ENCODE measurements around the gene PITPNM3. TPM values are rescaled to one million over a fixed set of nuclear protein-coding genes. Genes with fewer than 3 reads are reported as not detected.

Gene PITPNM3
- total RNA-seq, 1 donor from 2014 or later: 2.2 TPM

GRCh38 chr17:6446516-6447100 is 109.7 kb downstream of the PITPNM3 start:
- TF ChIP-seq CTCF (IDR thresholded peaks at IDR 0.05; ENCODE audit: insufficient read depth, low read length, poor library complexity, severe bottlenecking): no peak
- H3K4me3 ChIP-seq (ENCODE audit: low read depth, low read length): no peak overlapping the region
- no peak for DNase-seq (ENCODE audit: low read depth)
- no peaks in the 10 kb centered on the region for H3K27me3 ChIP-seq (ENCODE audit: control insufficient read depth, insufficient read depth, low read length)
- H3K36me3 ChIP-seq (ENCODE audit: control insufficient read depth, insufficient read depth, low read length): peaks cover 2% of the 10 kb centered on the region

GRCh38 chr17:6444571-6445335 is 111.6 kb downstream of the PITPNM3 start:
- H3K36me3 ChIP-seq (ENCODE audit: control insufficient read depth, insufficient read depth, low read length): peaks cover 2% of the 10 kb centered on the region
- H3K27me3 ChIP-seq (ENCODE audit: control insufficient read depth, insufficient read depth, low read length): no peaks in the 10 kb centered on the region
- no peak for DNase-seq (ENCODE audit: low read depth)
- TF ChIP-seq CTCF (IDR thresholded peaks at IDR 0.05; ENCODE audit: insufficient read depth, low read length, poor library complexity, severe bottlenecking): no peak
- peak overlapping the region; percentile 57 for H3K4me3 ChIP-seq (ENCODE audit: low read depth, low read length)

GRCh38 chr17:6443692-6444570 is 112.4 kb downstream of the PITPNM3 start, which contains the start of gene PIMREG:
TSS of gene PIMREG (plus strand) at chr17:6444455. CDS start at chr17:6445111, 656 bp downstream.
- peak; percentile 63 for DNase-seq (ENCODE audit: low read depth)

GRCh38 chr17:6442775-6443174 is 113.6 kb downstream of the PITPNM3 start:
- H3K27me3 ChIP-seq (ENCODE audit: control insufficient read depth, insufficient read depth, low read length): no peaks in the 10 kb centered on the region
- no peak for DNase-seq (ENCODE audit: low read depth)
- no peak for TF ChIP-seq CTCF (IDR thresholded peaks at IDR 0.05; ENCODE audit: insufficient read depth, low read length, poor library complexity, severe bottlenecking)

More at GRCh38 chr17:6443692-6444570, 112.4 kb downstream of the PITPNM3 start, which contains the start of gene PIMREG:
- H3K36me3 ChIP-seq (ENCODE audit: control insufficient read depth, insufficient read depth, low read length): peaks cover 2% of the 10 kb centered on the region
- TF ChIP-seq CTCF (IDR thresholded peaks at IDR 0.05; ENCODE audit: insufficient read depth, low read length, poor library complexity, severe bottlenecking): no peak
- peak within 1 kb of the TSS; percentile 57 for H3K4me3 ChIP-seq (ENCODE audit: low read depth, low read length)
- H3K27me3 ChIP-seq (ENCODE audit: control insufficient read depth, insufficient read depth, low read length): no peaks in the 10 kb centered on the region

GRCh38 chr17:6439951-6440350 is 116.4 kb downstream of the PITPNM3 start:
- H3K27me3 ChIP-seq (ENCODE audit: control insufficient read depth, insufficient read depth, low read length): peaks cover 8% of the 10 kb centered on the region
- peak; percentile 48 for DNase-seq (ENCODE audit: low read depth)
- H3K4me3 ChIP-seq (ENCODE audit: low read depth, low read length): no peak overlapping the region
- no peaks in the 10 kb centered on the region for H3K36me3 ChIP-seq (ENCODE audit: control insufficient read depth, insufficient read depth, low read length)
- TF ChIP-seq CTCF (IDR thresholded peaks at IDR 0.05; ENCODE audit: insufficient read depth, low read length, poor library complexity, severe bottlenecking): no peak

More at GRCh38 chr17:6442775-6443174, 113.6 kb downstream of the PITPNM3 start:
- Histone ChIP-seq H3K4me3 (ENCODE audit: low read depth, low read length) (no peak overlapping the region), H3K36me3 (ENCODE audit: control insufficient read depth, insufficient read depth, low read length) (peaks cover 2% of the 10 kb centered on the region)
